Uterus (tissue), 2 donors: ENCODE results near the gene SLC44A1.

Experiments
- POLR2A ChIP-seq, 2 donors: fragments of 450-650 bp; IDR thresholded peaks; one replicate each; pipeline ENCODE4 v1.6.1; 2016; ENCODE audit warnings: antibody characterized with exemption in 2 of 2, mild to moderate bottlenecking in 1 of 2, moderate library complexity in 1 of 2
- TF ChIP-seq, protein P1 (sequence below), 4 experiments: fragments of 200-600 bp in 2 of 4; fragments of 450-650 bp in 2 of 4; sonication (generic) in 2 of 4; IDR thresholded peaks; one replicate each; pipeline ENCODE4 v1.5.1; 2016 to 2019; ENCODE audit warnings: antibody characterized with exemption in 4 of 4, mild to moderate bottlenecking in 2 of 4, moderate library complexity in 1 of 4

DNA sequence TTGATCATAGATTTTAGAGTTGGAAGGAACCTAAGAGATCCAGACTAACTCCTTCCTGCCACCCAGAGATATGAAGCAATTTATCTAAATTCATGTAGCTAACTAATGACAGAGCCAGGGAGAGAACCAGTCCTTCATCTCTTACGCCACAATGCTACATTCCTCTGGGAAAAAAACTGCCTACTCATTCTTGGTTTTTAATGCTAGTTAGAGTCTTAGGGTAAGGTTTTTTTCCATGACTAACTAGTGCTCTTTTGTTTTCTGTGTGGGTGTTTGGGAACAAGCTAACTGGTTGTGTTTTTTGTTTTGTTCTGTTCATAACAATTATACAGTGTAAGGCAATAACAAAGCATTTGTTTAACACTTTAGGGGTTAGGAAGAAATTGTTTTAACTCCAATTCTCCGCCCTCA, 52.4 kb downstream of the SLC44A1 start:
- TF ChIP-seq, protein P1, sequence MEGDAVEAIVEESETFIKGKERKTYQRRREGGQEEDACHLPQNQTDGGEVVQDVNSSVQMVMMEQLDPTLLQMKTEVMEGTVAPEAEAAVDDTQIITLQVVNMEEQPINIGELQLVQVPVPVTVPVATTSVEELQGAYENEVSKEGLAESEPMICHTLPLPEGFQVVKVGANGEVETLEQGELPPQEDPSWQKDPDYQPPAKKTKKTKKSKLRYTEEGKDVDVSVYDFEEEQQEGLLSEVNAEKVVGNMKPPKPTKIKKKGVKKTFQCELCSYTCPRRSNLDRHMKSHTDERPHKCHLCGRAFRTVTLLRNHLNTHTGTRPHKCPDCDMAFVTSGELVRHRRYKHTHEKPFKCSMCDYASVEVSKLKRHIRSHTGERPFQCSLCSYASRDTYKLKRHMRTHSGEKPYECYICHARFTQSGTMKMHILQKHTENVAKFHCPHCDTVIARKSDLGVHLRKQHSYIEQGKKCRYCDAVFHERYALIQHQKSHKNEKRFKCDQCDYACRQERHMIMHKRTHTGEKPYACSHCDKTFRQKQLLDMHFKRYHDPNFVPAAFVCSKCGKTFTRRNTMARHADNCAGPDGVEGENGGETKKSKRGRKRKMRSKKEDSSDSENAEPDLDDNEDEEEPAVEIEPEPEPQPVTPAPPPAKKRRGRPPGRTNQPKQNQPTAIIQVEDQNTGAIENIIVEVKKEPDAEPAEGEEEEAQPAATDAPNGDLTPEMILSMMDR (IDR thresholded peaks at IDR 0.05) = no peak
- TF ChIP-seq POLR2A (IDR thresholded peaks at IDR 0.05) = no peak
